ENCODE measurements around the gene LARGE2.

The LARGE2 gene

DNA sequence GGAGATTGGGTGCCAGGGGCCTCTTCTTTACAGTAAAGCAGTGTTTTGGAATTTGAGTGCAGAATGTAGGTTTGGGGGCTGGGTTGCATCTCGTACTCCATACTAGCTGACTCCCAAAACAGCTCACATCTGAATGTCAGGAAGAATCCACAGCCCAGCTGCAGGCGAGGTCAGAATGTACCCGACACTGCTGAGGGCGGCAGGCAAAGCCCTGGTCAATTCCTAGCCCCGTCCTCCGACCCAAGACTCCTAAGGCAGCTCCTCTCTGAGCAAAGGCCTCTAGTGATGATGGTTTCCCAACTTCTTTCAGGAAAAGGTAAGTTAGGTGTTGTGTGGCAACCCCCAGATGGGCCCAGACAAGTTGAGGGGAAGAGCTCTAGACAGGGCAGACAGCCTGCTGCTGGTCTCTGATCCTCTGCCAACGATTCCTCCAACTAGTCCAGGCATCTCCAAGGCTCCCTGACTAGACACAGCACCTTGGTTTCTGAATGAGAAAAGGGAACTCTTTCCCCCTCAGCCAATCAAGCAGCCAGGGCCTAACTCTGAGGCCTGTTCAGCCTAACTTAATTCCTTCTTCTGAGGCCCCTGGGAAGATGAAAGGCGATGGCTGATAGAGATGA, 8.6 kb downstream of the LARGE2 start:
- no peak for DNase-seq

DNA sequence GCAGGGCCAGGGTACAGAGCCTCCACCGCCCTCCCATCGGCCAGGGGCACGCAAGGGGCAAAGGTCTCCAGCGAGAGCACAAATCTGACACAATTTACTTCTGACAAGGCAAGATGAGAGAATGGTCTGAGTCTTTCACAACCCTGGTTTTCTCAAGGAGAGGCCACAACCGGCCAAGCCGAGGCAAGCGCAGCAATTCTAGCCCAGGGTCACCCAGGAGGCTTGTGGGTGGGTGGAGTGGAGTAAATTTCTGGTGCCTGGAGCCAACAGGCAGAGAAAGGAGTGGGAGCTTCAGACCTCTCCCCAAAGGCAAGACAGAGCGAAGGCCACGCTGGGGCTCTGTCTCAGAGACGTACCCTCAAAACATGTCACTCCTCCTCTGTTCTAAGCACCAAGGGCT, 9.3 kb downstream of the LARGE2 start:
- no peak for DNase-seq

DNA sequence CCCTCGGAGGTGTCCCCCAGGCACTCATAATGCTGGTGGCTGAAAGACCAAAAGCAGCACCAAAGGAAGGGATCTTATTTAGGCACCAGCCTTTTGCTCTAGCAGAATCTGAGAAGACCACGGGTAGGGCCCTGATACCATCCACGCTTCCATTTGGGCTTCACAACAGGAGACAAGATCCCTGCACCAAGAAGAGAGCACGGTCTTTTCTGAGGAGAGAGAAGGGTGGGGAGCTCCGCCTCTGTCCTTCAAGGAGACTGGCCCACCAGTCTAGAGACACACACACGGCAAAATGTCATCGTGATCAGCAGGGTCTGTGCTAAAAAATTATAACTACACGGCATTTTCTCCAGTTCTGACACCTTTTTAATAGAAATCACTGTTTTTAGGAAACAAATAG, 9.8 kb downstream of the LARGE2 start:
- DNase-seq: no peak

DNA sequence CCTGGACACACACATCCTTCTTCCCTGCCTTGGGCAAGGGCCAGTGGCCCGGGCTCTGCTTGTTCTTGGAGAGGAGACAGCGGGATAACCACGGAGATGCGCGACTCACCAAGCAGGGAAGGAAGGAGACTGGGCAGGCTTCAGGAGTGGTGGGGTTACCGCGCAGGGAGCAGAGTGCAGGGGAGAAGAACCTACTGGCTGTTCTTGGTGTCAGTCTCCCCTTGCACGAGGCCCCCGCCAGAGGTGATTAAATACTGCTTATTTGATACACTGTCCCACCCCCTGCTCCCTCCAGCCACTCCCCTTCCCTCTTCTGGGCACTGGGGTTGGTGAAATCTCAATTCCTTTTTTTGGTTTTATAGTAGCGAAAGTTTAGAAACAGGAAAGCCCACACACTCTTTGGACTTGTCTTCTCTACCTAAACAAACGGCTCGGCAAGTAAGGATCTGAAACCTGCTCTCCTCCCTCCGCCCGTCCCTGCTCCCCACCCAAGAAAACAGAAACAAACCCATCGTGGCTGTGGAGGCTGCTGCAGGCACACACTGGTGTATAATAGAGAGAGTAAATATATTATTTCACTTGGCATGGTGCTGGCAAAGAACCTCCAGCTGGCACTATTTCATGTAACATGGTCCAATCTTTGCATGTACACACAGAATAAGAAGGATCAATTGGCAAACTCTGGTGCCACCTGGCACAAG, 10.8 kb downstream of the LARGE2 start:
- DNase-seq: no peak

DNA sequence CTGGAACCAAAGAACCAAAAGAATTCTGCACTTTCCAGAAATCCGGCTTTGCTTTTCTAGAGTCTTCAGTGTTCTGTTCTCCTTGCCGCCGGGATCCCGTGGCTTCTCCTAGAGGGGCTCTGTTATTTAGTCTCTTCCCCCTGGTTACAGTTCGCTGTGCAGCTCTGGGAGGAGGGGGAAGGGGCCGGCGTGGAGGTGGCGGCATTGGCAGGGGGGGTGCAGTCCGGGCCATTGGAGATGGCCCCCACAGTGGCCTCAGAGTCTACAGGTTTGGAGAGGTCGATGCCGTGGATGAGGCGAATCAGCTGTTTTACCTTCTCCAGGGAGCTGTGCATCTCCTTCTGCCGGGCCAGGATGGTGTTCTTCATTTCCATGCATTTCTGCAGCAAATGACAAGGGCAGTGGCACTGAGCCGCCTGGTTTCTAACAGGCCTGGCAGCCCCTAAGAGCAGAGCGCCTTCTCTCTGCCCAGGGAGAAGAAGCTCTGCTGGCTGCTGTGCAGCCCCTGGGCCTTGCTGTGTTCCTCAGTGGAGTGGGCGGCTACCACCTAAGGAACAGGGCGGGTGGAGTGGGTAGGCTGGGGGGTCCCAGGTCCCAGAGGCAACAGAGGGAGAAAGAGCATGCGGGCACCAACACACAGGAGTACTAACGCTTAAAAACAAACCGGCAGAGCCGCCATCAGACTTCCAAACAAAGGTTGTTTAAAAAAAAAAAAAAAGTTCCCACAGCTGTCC, 11.6 kb downstream of the LARGE2 start:
- DNase-seq: no peak

DNA sequence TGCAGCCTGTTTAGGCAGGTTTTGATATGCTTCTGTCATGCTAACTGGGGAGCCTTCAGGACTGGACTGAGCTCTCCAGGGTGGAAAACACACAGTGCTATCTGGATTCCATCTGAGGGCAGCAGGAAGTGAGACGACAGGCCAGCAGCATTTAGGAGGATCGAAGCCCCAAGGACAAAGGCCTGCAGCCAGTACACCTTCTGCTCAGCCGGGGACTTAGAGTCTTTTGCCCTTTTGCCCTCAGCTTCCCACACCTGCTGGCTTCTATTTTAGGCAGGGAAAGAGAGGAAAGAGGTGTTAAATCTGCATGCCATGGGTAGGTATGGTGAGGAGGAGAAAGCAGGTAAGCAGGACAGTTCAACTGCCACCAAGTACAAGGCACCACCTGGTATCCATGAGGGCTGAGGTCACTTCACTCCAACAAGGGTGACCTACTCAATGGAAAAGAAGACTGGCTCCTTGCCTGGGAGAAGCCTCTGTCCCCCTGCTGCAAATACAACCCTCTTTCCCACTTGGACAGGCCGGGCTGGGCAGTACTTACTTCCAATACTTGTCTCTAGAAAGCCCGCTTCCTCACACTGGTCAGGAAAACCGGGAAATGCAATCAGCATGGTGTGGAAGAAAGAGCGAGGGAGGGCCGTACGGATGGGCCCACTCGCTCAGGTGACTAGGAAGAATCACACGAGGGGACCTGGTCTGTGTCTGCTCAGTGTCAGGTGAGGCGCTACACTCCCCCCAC, 12.3 kb downstream of the LARGE2 start:
- no peak for DNase-seq

DNA sequence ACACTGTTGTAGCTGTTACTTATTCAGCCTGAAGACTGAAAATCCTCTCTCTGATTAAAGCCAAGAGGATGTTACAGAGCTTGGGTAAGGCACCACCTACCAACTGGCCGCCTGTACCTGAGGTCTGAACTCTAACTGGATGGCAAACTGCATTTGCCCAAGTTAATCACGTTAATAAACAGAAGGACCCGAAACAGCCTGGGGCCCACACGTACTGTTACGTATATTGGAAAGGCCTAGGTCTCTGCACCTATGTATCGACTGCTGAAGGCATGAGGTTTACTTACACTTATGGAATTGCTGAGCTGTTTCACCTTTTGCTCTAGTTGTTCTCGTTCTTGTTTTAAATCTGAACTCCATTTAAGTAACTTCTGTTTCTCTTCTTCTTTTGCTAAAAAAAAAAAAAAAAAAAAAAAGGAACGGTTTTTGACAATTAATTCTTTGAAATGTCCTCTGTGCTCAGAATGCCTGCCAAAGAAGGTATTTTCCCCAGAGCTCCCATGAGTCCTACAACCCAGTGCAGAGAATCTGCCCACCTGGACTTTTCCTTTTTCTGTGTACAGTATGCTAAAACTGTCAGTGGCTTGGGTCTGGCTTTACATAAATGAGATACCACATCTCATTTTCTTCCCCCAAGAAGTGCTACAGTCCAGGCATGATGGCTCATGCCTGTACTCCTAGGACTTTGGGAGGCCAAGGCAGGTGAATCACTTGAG, 13.1 kb downstream of the LARGE2 start:
- no peak for DNase-seq

DNA sequence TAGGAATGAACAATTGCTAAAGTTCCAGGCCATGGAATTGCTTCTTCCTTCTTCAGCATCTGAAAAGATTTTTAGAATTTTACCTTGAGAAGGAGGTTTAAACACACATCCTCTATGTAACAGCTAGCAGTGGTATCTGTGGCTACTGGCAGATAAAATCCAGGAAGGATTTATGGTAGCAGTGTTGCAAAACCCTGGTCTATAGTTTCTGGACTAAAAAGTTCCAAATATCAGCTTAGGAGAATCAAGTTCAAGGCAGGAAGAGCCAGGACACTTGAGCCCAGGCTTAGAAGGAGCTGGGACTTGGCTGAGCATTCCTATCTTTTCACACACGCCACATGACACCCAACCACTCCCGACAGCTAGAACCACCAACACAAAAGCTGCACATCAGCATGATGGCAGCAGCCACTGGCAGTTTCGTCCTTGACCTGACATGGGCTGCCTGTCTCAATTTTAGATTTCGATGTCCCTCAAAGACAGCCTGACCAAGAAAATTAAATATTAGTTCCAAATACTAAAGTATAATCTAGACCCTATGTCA, 14.1 kb downstream of the LARGE2 start:
- no peak for DNase-seq

DNA sequence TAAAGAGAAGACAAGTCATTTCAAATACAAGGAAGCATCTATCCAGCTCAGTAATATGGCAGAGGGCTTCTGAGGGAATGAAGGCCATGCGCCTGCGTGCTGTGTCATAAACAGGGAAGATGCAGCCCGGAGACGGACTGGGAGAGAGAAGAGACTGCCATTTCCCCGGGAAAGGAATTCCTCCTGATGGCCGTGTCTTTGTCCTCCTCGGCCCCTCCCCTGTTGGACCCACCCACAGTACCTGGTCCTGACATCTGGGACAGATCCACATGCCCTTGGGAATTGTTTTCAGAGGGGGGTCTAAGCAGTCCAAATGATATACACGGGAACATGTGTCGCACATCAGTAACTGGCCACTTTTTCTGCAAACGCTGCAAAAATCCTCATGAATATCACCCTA, 15.5 kb downstream of the LARGE2 start:
- DNase-seq: no peak

DNA sequence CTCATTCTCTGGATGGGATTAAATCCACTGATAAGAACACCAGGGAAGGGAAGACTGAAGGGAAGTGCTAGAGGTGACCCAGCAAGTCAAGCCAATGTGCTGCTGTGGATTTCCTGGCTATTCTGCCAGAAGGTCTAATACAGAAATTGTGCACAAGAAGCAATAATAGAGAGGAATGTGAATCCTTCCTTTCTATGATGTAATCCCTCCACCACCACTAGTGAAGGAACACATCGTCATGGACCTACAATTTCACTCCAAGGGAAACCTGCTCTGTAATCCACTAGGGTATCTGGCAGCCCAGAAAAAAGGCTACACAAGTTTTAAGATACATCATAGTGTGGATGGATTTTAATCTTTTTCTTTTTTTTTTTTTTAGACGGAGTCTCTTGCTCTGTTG, 17.4 kb downstream of the LARGE2 start:
- DNase-seq: no peak

DNA sequence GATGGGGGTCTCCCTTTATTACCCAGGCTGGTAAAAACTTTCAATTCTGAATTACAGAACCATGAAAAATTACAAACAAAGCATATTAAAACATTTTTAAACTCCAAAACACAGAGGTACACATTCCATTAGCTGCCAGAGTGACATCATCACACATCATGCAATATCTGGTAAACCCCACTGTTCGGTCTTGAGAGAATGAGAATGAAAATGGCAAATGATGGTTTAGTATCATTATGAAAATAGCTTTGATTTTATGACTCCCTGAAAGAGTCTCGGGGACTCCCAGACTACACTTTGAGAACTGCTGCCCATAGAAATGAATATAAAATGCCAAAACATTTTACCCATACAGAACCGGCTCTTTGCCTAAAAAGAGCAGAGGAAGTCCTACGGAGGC, 18.8 kb downstream of the LARGE2 start:
- DNase-seq: no peak

DNA sequence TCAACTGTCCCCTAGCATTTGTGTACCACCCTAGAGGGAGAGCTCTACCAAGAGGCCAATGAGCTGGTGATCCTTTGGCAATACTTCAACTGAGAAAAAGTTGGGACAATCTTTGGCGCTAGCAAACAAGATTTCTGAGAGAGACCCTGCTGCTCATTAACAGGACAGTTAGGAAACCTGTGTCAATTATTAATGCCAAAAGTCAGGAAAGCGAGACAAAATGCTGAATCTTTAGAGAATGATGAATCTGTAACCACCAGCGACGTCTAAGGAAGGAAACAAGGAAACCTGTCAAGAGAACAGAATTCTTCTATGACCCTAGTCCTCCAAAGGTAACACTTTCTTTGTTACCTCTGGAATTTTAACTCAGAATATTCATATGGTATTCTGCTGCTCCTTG, 19.9 kb downstream of the LARGE2 start:
- no peak for DNase-seq

DNA sequence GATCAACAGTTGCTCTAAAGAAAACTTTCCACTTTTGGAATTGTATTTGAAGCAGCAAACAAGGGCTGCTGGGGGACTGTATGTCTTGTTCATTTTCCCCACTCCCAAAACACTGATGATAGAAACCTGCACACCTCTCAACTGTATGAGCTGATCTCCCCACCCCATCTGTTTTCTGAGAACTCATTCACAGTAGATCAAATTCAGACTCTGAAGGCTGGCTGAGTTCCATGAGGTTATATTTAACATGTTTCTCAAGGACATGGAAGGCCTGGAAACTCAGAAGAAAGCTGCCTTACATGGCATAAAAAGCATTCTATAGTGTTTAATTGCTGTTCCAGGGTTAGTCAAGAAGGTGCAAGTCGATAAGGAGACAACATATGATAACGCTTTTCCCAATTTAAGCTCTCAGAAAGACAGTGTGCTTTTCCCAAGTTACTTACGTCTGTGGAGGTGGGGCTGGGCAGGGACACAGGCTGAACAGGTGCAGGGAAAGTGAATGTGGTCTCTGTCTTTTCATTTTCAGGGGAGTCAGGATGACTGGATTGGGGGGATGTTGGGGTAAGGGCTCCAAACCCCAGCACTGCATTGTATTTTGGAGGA, 23.0 kb downstream of the LARGE2 start:
- no peak for DNase-seq

DNA sequence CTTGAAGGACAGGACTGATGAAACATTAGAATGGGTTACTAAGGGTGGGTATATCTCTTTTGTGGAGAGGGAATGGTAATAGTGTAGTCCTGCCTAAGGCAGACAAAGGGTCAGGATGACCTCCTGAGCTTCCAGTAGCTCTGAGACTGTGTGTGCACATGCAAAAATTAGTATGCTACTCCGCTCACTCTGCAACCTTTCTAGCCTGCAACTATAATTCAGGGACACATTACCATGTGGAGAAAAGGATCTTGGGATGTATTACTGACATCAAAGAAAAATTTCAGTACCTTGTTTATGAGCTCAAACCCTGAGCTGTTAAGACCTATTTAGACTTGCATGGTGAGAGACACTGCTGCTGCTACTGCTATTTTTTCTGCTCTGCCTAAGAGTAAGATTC, 25.4 kb downstream of the LARGE2 start:
- no peak for DNase-seq

DNA sequence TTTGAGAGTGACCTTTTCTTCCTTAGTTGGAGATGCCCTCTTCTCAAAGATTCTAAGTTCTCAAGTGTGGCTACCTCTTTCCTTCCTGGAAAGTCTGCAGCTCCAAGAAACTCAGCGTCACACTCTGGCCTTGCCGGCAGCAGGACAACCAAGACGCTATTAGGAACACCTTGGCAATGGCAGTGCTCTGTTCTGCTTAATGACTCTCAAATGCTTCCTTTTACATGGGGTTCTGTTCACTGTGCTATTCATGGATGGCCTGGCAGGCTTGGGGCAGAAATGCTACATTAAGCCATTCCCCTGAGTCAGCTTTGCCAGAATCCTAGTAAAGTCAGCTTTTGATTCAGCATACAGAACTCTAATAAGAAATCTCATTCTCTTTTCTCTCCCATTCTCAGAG, 25.9 kb downstream of the LARGE2 start:
- no peak for DNase-seq

DNA sequence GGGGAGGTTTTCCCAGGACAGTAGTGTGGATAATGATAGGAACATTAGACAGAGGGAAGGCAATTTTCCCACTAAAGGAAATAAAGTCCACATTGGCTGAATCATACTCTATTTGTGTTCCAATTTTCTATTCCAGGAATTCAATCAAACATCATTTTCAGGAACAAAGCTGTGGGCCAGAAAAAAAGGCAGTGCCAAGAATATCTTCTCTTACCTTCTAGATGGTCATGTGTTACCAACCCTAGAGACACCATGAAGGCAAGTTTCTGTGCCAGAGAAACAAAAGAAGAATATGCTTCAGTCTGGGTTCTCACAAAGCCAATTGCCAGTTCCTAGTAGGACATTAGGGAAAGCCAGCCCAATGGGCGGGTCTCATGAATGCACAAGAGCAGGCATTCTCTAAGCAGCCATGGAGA, 27.5 kb downstream of the LARGE2 start:
- no peak for DNase-seq

DNA sequence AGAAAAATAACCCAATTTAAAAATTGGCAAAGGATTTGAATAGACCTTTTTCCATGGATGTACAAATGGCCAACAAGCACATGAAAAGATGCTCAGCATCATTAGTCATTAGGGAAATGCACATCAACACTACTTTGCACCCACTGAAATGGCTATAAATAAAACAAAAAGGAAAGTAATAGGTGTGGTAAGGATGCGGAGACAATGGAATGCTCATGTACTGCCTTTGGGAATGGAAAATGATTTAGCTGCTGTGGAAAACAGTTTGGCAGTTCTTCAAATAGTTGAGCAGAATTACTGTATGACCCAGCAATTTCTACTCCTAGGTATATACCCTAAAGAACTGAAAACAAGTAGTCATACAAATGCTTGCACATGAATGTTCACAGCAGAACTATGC, 37.4 kb downstream of the LARGE2 start:
- no peak for DNase-seq

DNA sequence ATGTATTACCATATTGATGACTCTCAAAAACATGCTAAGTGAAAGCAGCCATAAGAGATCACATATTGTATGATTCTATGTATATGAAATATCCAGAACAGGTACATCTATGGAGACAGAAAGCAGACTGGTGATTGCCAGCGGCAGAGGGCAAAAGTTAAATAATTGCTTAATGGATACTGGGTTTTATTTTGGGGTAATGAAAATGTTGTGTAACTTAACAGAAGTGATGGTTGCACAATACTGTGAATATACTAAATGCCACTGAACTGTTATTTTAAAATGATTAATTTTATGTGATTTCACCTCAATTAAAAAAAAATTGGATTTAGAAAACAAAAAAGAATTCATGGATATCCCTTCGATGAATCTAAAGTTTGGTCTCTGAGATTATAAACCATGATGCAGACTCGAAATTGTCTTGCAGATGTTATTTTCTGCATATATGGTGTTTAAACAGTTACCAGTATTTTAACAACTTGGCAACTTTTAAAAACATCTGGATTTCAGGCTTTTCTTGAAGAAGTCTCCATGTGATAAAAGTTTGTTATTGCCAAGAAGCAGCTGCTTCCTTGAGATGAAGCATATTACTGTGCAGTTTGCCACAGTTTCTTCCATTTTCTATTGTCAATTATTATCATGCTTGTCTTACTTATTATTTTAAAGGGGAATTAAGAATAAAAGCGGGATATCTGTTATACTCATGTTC, 38.1 kb downstream of the LARGE2 start:
- peak; percentile 23 for DNase-seq

DNA sequence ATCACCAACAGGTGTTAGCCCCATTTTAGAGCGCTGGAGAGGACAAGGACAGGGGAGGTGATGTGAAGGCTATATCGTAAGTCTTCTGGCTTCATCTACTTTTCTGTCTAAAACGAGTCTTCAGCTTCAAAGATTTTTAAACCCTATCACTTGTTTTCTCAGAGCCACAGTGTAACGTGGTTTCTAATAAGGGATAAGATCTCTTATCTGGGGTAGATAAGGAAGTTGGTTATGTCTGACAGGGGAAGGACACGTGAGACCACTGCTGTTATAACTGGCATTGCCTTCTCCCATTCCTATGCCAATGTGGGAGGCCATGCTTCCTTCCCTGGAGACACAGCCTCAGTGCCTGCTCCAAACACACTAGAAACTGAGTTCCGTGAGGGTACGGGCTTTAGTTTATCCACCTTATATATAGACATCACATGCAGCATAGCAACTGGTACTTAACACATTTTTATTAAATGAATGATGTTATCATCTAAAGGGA, 39.3 kb downstream of the LARGE2 start:
- peak; percentile 67 for DNase-seq

DNA sequence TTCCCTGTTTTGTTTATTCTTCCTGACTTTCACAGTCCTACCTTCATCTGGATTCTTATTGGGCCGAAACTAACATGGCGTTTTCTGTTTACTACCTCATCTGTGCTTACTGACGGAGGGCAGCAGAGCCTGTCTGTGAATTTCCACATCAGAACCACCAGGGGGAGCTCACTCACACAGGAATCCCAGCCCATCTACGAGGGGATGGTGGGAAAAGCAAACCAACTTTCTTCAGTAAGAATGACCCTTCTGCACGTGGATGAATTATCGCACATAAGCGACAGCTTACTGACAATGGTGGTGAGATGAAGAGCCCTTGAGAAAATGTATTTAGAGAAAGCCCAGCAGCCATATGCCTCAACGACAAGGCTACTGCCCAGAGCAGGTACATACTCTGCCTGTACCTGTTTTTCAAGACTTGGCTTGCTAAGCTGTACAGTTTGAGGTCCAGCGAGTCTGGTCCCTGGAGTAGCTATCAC, 42.5 kb downstream of the LARGE2 start:
- peak; percentile 90 for DNase-seq

DNA sequence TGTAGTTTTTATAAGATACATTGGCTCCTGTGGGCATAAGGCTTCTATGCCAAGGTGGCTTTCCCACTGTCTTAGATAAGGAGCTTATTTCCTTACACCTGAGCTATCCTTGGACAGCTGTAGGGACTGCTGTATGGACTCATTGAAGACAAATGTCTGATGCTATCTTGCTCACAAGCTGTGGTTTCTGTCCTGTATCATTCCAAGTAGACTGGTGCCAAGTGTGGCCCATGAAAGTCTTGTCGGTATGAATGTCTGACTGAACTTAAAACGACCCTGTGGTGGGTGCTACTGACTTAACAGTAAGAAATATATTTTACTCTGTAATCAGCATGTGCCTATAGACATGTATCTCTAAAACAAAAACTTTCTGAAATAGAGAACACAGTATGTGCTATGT, 45.0 kb downstream of the LARGE2 start:
- DNase-seq: no peak

Measured in hematopoietic multipotent progenitor cell treated with erythropoietin and hydrocortisone succinate and interleukin-3 and kit ligand, for 4 days (in vitro differentiated cells).